Endothelial cell of umbilical vein (primary cell): ENCODE results near the gene ZBTB17.

Source experiments
- EZH2 ChIP-seq: IDR thresholded peaks from 2 replicates; pipeline ENCODE4 v1.6.1; 2012; ENCODE audit warnings: borderline replicate concordance, low read depth, mild to moderate bottlenecking, moderate library complexity, low read length, inconsistent platforms; ENCODE audit not compliant: severe bottlenecking
- POLR2A ChIP-seq: IDR thresholded peaks from 2 replicates; pipeline ENCODE4 v1.6.1; 2012; ENCODE audit warnings: low read depth, mild to moderate bottlenecking, control low read depth, low read length
- POLR2AphosphoS5 ChIP-seq: IDR thresholded peaks from 2 replicates; pipeline ENCODE4 v1.6.1; 2012; ENCODE audit warnings: low read depth, mild to moderate bottlenecking, control low read depth, low read length, moderate library complexity; ENCODE audit not compliant: insufficient read depth
- TF ChIP-seq, protein P1 (sequence below), 2 donors: IDR thresholded peaks; 1 replicate in 1 of 2; 2 replicates in 1 of 2; pipeline ENCODE4 v1.5.1; 2011; ENCODE audit warnings: low read length in 2 of 2, mild to moderate bottlenecking in 2 of 2, moderate library complexity in 2 of 2, control low read depth in 1 of 2, inconsistent platforms in 1 of 2, low read depth in 1 of 2; ENCODE audit not compliant: insufficient read depth in 1 of 2; ENCODE audit errors: extremely low read depth in 1 of 2

DNA sequence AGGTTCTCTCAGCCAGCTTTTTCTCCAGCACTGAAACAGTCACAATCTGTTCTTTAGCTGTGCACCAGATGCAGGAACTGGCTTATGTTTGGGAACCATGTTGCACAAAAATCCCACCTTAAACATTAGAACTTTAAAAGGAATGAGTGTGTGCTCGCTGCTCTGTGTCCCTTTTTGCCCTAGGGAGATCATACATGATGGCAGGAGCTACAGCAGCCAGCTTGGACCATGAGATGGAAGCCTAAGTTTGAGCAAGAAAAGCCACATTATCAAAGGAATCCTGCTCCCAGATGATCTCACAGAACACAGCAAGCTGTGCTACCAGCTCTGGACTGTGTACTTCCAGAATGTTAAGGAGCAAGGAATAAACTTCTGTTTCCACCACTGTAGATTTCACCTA is 3.5 kb downstream of the ZBTB17 start:
- TF ChIP-seq EZH2, result no peak
- TF ChIP-seq, protein P1, sequence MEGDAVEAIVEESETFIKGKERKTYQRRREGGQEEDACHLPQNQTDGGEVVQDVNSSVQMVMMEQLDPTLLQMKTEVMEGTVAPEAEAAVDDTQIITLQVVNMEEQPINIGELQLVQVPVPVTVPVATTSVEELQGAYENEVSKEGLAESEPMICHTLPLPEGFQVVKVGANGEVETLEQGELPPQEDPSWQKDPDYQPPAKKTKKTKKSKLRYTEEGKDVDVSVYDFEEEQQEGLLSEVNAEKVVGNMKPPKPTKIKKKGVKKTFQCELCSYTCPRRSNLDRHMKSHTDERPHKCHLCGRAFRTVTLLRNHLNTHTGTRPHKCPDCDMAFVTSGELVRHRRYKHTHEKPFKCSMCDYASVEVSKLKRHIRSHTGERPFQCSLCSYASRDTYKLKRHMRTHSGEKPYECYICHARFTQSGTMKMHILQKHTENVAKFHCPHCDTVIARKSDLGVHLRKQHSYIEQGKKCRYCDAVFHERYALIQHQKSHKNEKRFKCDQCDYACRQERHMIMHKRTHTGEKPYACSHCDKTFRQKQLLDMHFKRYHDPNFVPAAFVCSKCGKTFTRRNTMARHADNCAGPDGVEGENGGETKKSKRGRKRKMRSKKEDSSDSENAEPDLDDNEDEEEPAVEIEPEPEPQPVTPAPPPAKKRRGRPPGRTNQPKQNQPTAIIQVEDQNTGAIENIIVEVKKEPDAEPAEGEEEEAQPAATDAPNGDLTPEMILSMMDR (IDR thresholded peaks at IDR 0.05; ENCODE audit: extremely low read depth in 1 of 2, insufficient read depth in 1 of 2, low read depth in 1 of 2, low read length in 2 of 2), result no peak
- no peak for TF ChIP-seq POLR2AphosphoS5
- no peak for TF ChIP-seq POLR2A
